HL-60/S4 treated with phorbol 12-myristate 13-acetate at 8.2 ng/mL for 4 days and 3 days (cell line): ENCODE results near the gene PYROXD2.
"Not testable (repeated sequence)": the region's sequence is repeated elsewhere in the genome, so short reads cannot be mapped to it uniquely, and the experiment has no call there.

Experiments
- in situ Hi-C: fragments of 300-500 bp; cut with MboI; formaldehyde crosslinking; loops from 2 replicates; pipeline ENCODE4 v1.15.0; 2022; ENCODE audit warnings: low sequenced_read_pairs

Gene PYROXD2

DNA sequence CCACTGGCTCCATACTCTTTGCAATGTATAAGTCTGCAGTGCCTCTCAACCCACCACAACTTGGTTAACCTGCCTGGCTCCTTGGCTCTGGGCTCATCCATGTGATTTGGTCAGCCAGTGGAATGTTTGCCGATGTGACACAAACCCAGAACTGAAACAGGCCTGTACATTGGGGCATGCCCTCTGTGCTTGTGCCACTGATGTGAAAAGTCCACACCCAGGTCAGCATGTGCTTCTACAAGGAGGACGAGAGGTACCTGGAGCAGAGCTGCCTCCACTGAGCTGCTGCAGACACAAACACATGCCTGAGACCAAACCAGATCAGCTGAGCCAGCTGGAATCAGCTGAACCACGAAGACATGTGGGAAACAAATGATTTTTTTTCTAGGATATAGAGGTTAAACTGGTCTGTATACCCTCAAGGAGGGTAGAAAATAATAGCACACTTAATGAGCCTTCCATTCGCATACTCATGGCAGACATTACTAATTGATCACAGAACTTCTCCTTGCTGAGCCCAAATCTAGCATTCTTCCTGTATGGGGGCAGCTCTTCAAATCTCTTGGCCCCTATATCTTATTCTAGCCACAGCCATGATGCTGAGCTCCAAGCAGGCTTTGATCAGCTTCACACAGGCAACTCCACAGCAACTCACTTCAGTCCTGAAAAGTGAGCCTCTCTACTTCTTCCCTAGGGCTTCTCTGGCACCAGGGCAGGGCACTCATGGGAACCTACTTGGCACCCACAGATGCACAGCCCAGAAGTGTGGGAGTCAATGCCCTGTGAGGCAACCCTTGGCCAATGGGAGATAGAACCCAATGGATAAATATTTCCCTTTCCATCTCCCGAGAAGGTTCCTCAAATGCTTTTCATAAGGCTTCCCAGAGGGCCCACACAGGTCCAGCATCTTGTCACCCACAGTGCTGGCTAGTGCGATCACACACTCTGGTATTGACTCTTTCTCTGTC lies 18.6 kb downstream of the PYROXD2 start:
- in situ Hi-C loops, result no loop called here

DNA sequence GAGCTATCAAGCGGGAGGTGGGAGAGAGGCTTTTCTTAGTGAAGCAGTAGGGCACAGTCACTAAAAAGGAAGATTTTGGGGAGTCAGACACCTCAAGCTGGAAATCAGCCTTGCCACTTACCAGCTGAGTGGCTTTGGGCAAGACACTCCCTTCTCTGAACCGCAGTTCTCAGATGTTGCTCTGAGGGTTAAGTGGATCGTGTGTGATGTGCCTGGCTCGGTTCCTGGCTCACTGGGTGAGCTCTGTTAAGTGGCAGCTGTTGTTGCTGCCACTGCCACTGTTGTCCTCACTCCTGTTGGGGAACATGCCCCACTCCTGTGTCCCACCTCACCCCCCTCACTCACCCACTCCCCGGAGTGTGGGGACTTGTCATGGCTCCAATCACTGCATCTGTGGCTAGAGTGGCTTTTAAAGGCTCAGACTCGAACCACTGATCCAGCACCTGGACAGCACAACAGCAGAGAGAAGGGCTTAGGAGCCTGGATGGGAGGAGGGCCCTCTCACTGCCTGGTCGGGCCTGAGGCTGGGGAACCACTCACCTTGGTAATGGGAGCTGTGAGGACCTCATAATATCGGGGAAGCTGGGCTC lies 20.0 kb downstream of the PYROXD2 start:
- in situ Hi-C loops, result no loop called here

DNA sequence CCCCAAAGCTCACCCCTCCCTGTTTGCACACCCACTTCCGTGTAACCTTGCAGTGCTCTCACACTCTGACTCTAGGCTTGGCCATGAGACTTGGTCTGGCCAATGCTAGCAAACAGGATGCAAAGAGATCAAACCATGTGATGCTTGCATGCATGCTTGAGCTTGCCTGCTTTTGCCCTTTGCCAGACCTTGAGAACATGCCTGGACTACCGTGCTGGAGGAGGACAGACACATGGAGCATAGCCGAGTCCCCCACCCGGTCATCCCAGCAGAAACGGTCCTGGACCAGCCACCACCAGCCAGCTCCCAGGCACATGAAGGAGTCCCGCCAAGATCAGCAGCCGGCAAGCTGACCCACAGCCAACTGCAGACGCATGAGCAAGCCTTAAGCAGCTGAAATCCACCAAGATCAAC lies 23.4 kb downstream of the PYROXD2 start:
- in situ Hi-C loops, result no loop called here

DNA sequence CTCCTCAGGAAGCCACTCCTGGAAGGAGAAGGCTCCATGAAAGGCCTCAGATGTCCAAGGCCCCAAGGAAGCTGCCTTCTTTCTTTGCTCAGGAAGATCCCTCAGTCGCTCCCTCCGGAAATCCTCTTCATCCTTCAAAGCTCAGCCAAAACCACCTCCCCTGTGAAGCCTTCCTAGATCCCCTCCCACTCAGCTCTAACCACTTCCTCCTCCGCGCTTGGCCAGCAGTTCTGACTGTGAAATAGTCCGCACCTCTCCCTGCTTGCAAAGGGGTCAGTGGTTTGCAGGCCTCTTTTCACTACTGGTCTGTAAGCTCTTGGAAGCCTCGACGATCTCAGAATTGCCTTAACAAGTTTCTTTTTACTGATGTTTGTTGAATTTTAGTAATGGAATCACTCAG lies 23.9 kb downstream of the PYROXD2 start:
- in situ Hi-C loops, result no loop called here

DNA sequence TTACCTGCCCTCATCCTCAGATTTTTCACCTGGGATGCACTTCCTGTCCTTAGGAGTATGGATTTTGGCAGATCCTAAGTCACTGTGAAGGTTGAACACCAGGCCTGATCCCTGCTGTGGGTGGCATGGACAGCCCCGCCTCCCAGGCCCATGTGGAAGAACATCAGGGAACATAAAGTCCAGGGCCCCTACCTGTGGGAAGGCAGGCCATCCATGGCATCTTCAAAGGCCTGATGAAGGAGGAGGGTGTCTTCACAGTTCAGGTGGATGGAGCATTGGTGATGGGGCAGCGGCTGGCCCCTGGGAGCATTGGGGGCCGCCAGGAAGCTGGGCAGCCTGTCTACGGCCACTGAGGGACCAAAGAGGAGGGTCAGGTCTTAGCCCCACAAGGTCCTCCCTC lies 24.6 kb downstream of the PYROXD2 start:
- in situ Hi-C loops, result no loop called here

DNA sequence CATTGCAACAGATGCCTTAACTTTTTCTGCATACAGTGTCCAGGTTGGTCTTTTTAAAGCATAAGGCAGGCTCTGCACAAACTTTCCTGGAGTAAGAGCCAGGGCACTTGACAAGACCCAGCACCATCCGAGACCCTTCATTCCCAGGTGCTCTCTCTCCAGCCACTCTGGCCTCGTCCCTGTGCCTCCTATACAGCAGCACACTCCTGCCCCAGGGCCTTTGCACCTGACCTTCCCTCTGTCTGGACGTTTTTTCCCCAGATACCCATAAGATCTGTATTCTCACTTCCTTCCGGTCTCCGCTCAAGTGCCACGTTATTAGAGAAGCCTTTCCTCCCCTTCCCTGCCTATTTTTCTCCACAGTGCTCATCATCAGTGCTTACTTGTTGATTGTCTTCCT lies 25.6 kb downstream of the PYROXD2 start:
- in situ Hi-C loops, result no loop called here

DNA sequence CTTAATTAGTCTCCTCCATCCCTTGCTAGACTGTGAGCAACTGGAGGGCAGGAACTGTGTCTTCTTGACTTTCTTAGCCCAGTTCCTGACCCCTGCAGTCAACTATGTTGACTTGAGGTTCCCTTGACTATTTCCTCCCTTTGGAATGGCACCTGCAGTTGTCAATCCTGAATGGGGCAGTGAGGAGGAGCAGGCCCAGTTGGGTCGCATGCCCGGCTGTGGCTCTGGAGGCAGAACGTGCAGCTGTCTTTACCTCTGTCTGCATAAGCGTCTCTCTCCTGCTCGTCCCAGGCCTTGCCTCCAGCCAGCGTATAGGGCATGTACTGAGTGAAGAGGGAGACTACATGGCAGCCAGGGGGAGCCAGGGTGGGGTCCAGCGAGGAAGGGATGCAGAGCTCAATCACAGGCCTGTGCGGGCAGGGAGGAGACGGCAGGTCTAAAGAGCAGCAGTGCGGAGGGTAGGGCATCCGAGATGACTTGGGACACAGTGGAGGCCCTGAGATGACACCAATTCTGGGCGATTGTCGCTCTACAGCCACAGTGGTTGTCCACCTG lies 26.8 kb downstream of the PYROXD2 start:
- in situ Hi-C loops, result no loop called here

DNA sequence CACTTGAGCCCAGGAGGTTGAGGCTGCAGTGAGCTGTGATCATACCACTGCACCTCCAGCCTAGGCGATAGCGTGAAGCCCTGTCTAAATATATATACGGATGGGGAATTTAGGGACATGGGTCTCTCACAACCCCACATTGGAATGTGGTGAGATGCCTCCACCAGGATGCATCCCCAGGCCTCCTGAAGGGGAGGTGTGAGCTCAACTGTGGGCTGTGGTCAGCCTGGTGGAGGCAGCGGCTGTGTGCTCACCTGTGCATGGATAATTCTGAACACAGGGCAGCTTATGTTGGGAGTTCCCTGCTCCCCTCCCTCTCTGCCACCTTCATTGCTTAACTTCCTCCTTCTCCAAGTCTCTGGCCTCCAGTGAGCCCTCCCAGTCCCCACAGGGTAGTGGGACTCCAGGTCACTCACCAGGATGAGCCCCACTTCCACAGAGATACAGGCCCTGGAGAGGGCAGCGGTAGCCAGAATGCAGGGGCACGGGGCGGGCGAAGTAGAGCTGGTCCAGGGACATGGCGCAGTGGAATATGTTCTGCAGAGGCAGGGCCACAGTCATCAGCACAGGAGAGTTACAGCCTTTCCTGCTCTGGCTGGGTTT lies 30.4 kb downstream of the PYROXD2 start:
- in situ Hi-C loops, result no loop called here

DNA sequence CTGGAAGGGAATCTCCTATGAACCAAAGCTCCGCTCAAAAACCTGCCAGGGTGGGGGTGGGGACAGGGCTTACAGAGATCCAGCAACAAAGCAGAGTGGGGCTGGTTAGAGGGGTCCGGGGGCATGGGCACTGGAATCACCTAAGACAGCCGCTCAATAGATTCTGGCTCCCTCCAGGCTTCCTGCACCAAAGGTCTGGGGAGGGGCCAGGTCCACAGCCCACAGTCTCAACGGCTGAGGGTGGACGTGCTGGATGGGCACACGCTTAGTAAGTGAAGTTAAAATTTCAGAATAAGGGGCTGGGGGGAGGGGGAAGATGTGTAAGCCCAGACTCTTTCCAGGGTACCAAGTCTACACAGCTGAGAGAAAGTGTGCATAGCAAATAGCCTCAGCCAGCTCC lies 31.1 kb downstream of the PYROXD2 start:
- in situ Hi-C loops, result no loop called here

DNA sequence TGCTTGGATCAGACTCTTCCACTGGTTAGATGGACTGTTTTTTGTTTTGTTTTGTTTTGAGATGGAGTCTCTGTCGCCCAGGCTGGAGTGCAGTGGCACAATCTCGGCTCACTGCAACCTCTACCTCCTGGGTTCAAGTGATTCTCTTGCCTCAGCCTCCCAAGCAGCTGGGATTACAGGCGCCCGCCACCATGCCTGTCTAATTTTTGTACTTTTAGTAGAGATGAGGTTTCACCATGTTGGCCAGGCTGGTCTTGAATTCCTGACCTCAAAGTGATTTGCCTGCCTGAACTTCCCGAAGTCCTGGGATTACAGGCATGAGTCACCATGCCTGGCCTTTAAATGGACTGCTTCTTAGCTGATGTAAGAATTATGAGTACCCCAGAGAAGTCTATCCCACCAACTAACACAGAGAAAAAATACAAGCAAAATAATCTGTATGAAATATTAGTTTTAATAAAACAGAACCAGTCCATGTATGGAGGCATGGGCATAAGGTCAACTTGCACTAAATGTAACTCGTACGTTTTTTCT lies 31.8 kb downstream of the PYROXD2 start:
- in situ Hi-C loops, result not testable (repeated sequence)

DNA sequence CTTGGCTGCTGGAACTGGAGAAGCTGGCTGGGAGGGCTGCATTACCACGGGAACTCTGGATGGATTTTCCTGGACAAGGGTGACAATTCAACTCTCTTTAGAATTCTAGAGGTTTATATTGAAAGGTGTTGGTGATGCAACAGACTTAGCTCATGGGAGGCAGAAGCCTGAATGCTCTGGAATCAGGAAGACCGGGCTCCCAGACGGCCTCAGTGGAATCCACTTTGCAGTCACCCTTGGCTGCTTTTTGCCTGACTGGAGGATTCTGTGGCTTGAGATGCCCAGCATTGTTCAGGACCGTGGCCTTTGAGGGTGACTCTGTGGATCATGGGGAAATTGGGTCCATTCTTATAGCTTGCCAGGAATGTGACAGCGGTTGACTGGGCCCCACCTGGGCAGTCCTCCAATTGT lies 32.3 kb downstream of the PYROXD2 start:
- in situ Hi-C loops, result no loop called here

DNA sequence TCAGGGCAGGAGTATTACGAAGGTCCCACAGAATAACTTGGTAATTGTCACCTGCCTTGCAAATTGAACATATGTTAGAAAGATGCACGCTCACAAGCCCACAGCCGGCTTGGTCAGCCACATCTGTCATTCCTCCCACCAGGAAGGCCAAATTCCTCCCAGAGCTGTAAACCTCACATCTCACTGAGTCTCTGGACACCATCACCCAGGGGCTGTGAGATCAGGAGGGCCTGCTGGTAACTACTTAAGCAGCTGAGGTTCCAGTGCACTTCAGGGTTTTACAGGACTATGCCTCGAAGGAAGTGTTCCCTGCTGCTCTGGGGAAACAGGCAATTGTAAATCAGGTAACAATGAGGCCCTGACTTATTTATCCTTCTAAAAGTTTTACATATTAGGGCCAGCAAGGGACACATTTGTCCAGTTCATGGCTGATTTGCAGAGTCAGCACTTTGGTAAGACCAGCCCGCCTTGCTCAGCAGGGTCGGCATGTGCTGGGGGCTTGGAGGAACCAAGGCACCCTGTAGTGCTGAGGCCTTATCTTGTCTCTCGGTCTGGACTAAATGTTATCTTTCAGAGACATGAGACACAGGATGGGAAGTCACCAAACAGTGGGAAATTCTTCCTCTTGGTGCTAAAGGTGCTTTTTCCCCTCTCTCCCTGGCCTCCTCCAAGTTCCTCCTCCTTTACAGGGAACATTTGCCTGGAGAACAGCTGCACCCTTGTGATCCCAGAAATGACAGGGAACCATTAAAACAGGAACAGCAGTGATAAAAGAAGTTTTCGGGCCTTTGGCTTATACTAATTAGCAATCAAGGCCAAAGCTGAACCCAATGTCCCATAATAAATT lies 34.3 kb downstream of the PYROXD2 start:
- in situ Hi-C loops, result no loop called here

DNA sequence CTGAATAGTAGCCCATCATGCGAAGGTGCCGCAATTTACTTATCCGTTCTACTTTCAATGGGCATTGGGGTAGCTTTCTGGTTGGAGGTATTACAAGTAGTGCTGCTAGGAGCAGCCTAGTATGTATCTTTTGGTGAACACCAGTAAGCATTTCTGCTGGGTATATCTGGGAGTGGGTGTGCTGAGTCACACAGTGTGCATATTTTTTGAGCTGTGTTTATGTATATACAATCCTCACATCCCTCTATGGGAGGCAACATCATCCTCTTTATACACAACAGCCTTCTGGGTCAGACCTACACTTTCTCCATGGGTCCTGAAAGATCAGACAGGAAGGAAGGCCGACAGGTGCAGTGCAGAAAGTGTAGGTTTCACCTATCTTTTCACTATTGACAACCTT lies 36.3 kb downstream of the PYROXD2 start:
- in situ Hi-C loops, result no loop called here

DNA sequence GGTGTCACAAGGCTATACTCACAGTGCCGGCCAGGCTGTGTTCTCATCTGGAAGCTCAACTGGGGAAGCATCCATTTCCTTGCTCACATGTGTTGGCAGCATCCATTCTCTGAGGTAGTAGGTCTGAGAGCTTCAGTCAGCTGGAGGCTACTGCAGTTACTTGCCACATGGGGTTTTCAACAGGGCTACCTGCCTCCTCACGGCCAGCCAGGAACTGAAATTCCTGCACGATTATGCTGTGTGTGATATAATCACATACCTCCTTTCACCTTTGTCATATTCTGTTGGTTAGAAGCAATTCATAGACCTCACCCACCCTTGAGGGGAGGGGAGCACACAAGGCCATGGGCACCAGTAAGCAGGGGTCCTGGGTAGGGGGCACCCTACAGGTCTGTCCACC lies 37.4 kb downstream of the PYROXD2 start:
- in situ Hi-C loops, result no loop called here

DNA sequence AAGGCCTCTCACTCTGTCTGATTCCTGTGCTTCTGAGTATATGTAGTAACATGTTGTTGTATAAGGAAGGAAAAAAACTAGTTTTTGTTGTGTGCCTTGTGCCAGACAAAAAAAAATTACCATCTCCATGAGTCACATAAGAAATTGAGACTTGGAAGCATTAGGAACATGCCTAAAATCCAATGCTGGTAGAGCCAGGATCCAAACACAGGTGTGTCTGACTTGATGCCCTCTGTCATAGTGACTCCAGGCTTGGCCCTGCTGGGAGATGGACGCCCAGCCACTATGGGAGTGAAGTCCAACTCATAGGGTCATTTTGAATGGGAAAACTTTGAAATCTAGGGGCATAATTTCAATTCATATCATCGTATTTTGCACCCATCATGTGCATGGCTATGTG lies 38.0 kb downstream of the PYROXD2 start:
- in situ Hi-C loops, result no loop called here

DNA sequence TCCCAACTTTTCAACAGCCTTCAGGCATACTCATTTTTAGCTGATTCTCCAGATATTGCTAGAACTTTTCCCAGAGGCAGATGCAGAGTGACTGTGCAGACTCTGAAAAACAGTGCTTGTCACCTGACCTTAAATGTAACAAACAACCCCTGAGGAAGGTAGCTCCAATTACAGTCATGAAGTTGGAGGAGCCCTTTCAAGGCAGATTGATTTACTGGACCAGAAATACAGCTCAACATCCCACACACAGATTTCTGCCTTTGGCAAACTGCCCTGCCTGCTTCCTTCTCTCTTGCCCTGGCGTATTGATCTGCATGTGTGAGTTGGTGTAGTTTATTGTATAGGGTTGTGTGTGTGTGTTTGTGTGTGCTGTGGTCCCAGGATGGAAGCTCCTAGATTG lies 38.5 kb downstream of the PYROXD2 start:
- in situ Hi-C loops, result no loop called here

DNA sequence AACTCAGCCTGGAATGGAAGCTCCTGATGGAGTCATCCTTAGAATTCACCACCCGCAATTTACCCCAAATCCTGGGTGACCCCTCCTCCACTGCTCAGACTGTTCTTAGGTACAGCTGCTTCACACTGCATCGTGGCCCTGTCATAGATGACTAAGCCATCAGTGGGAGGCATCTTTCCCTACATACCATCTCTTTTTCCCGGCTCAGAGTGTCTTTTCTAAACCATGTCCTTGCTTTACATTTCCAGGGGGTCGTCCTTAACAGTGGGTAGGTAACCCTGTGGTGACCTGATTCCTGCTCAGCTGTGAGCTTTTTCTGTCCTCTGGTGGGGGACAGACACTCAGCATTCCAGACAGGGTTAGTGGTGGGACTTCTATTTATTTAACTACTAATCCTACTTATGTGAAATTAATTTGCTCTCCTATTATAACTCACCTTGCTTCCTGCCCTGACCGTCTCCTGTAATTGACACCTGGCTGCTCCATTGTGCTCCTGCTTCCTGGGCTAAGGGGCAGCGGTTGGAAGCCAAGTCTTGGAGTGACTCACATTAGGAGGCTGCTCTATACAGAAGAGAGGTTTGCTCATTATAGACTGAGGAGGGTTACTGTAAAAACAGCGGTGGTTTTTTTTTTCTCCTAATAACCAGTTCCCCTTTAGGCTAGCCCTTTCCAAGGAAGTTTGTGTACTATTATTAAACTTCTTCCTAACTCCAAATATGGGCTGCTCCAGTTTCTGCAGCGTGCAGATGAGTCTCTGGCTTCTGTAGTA lies 40.6 kb downstream of the PYROXD2 start:
- in situ Hi-C loops, result no loop called here

DNA sequence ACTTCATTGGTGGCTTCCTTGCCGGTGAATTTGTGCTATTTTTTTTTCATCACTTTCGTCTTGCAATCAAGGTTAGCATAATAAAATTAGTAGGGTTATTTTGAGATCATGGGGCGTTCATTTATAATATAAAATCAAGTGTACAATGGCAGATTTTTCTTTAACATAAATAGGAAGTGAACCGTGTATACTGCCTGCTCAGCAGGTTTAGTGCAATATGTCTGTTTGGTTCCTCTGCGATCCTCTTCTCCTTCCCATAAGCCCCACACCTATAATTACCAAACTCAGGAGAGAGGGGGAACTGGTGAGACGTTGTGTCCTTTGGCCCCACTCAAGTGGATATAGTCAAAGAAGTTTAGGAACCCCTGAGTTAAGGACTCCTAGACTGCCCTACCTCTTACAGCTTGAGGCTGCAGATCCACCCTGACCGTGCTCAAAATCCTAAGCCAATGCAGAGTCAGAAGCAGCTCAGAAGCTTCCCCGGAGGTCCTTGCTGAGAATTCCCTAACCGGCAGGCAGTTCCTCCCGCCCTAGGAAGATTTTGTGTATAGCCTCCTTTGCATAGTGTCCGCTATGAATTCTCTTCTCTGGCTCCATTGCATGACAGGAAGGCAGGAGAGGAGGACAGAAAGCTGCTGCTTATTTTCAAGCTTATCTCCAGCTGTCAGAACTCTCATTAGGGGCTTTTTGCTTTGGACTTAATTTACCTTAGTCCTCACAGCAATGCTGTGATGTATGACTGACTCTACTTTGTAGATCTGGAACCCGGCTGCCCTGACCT lies 41.5 kb downstream of the PYROXD2 start:
- in situ Hi-C loops, result no loop called here
